KMS-11 (cell line): ENCODE measurements around the gene KBTBD4.

Source experiments
- H2AFZ ChIP-seq: fragments of 200-600 bp; sonication (generic); 2 replicates; pipeline ENCODE4 v1.6.1; 2016; ENCODE audit warnings: antibody characterized with exemption, mixed run types, low read depth
- H3K27ac ChIP-seq: fragments of 200-600 bp; sonication (generic); 2 replicates; pipeline ENCODE4 v1.6.1; 2016; ENCODE audit warnings: mild to moderate bottlenecking, mixed run types
- H3K27me3 ChIP-seq: fragments of 200-600 bp; sonication (generic); 2 replicates; pipeline ENCODE4 v1.6.1; 2017; ENCODE audit warnings: mild to moderate bottlenecking, low read depth, mixed run types, moderate library complexity; ENCODE audit not compliant: insufficient read depth
- H3K36me3 ChIP-seq: fragments of 200-600 bp; sonication (generic); 2 replicates; pipeline ENCODE4 v1.6.1; 2017; ENCODE audit warnings: mild to moderate bottlenecking, mixed run types; ENCODE audit not compliant: insufficient read depth
- H3K4me1 ChIP-seq: fragments of 200-600 bp; sonication (generic); 2 replicates; pipeline ENCODE4 v1.6.1; 2016; ENCODE audit warnings: mild to moderate bottlenecking, low read depth, mixed run types; ENCODE audit not compliant: poor library complexity, severe bottlenecking
- H3K4me2 ChIP-seq: fragments of 200-600 bp; sonication (generic); 2 replicates; pipeline ENCODE4 v1.7.0; 2016; ENCODE audit warnings: mild to moderate bottlenecking, mixed run types
- H3K4me3 ChIP-seq: fragments of 200-600 bp; sonication (generic); IDR thresholded peaks from 2 replicates; pipeline ENCODE4 v1.6.1; 2017; ENCODE audit warnings: low read depth, low read length, mixed read lengths; ENCODE audit not compliant: insufficient read depth
- H3K79me2 ChIP-seq: fragments of 200-600 bp; sonication (generic); 2 replicates; pipeline ENCODE4 v1.6.1; 2016; ENCODE audit warnings: low read depth, mixed run types; ENCODE audit not compliant: insufficient read depth
- H3K9ac ChIP-seq: fragments of 200-600 bp; sonication (generic); 2 replicates; pipeline ENCODE4 v1.6.1; 2016; ENCODE audit warnings: mild to moderate bottlenecking, mixed run types
- H4K20me1 ChIP-seq: fragments of 200-600 bp; sonication (generic); 2 replicates; pipeline ENCODE4 v1.6.1; 2016; ENCODE audit warnings: mild to moderate bottlenecking, mixed run types; ENCODE audit not compliant: insufficient read depth
- CTCF ChIP-seq: fragments of 200-600 bp; sonication (generic); conservative IDR thresholded peaks from 2 replicates; pipeline ENCODE4 v1.6.1; 2017; ENCODE audit warnings: low read depth, mild to moderate bottlenecking, antibody characterized with exemption, low read length, moderate library complexity, mixed read lengths

The KBTBD4 gene

GRCh38 chr11:47609675-47610074 is 30.9 kb upstream of the KBTBD4 start:
- no peak overlapping the region for H2AFZ ChIP-seq
- H3K4me1 ChIP-seq = no peaks in the 10 kb centered on the region
- H3K27ac ChIP-seq = no peak overlapping the region
- no peaks in the 10 kb centered on the region for H4K20me1 ChIP-seq
- H3K4me2 ChIP-seq = no peak overlapping the region
- TF ChIP-seq CTCF = no peak
- H3K27me3 ChIP-seq = no peaks in the 10 kb centered on the region
- no peaks in the 10 kb centered on the region for H3K79me2 ChIP-seq
- H3K4me3 ChIP-seq = no peak overlapping the region
- no peaks in the 10 kb centered on the region for H3K36me3 ChIP-seq
- H3K9ac ChIP-seq = no peak overlapping the region

- Histone ChIP-seq H3K9ac (no peak overlapping the region), H2AFZ (no peak overlapping the region), H3K36me3 (no peaks in the 10 kb centered on the region), H3K4me2 (no peak overlapping the region), H3K4me3 (no peak overlapping the region), H4K20me1 (no peaks in the 10 kb centered on the region), H3K79me2 (no peaks in the 10 kb centered on the region), H3K27me3 (no peaks in the 10 kb centered on the region), H3K27ac (no peak overlapping the region), H3K4me1 (no peaks in the 10 kb centered on the region)
- TF ChIP-seq CTCF = no peak
Observed at GRCh38 chr11:47607380-47607779, 28.6 kb upstream of the KBTBD4 start.

- Histone ChIP-seq H3K4me1 (no peaks in the 10 kb centered on the region), H3K27ac (no peak overlapping the region), H3K4me2 (no peak overlapping the region)
Observed at GRCh38 chr11:47606731-47607130, 28.0 kb upstream of the KBTBD4 start.

GRCh38 chr11:47605921-47606320 is 27.2 kb upstream of the KBTBD4 start:
- H3K9ac ChIP-seq = no peak overlapping the region
- no peak overlapping the region for H2AFZ ChIP-seq
- H3K79me2 ChIP-seq = no peaks in the 10 kb centered on the region
- no peaks in the 10 kb centered on the region for H4K20me1 ChIP-seq
- no peaks in the 10 kb centered on the region for H3K36me3 ChIP-seq
- no peak for TF ChIP-seq CTCF
- no peak overlapping the region for H3K4me3 ChIP-seq
- H3K27me3 ChIP-seq = no peaks in the 10 kb centered on the region
- no peaks in the 10 kb centered on the region for H3K4me1 ChIP-seq
- no peak overlapping the region for H3K4me2 ChIP-seq
- H3K27ac ChIP-seq = no peak overlapping the region

More at GRCh38 chr11:47606731-47607130, 28.0 kb upstream of the KBTBD4 start:
- Histone ChIP-seq H2AFZ (no peak overlapping the region), H3K36me3 (no peaks in the 10 kb centered on the region), H3K4me3 (no peak overlapping the region), H3K27me3 (no peaks in the 10 kb centered on the region), H4K20me1 (no peaks in the 10 kb centered on the region), H3K9ac (no peak overlapping the region), H3K79me2 (no peaks in the 10 kb centered on the region)
- no peak for TF ChIP-seq CTCF
